Mononuclear cell (primary cell): ENCODE results near the gene C16orf74. TPM values are rescaled to one million over a fixed set of nuclear protein-coding genes. Genes with fewer than 3 reads are reported as not detected.
A peak's percentile ranks its signal among the peaks of the same experiment; 100 is the strongest.

Source experiments
- H3K27me3 ChIP-seq: 2 replicates; pipeline ENCODE4 v1.6.0; 2011; ENCODE audit warnings: low read length, control low read depth; ENCODE audit not compliant: insufficient read depth
- H3K4me1 ChIP-seq: 2 replicates; pipeline ENCODE4 v1.5.1; 2011; ENCODE audit warnings: mild to moderate bottlenecking, low read length, control low read depth; ENCODE audit not compliant: insufficient read depth
- H3K4me3 ChIP-seq: 2 replicates; pipeline ENCODE4 v1.5.1; 2011; ENCODE audit warnings: mild to moderate bottlenecking, low read length, moderate library complexity
- H3K9me3 ChIP-seq: 2 replicates; pipeline ENCODE4 v1.5.1; 2011; ENCODE audit warnings: low read depth, mild to moderate bottlenecking, control low read depth, low read length
- total RNA-seq: library from RNA; depleted of rRNA; stranded (reverse); fragments of >200 nt; gene quantifications from one replicate; pipeline ENCODE4 v1.2.3, GENCODE V29; 2012

The C16orf74 gene
- total RNA-seq, 1 donor, result 4.3 TPM

GRCh38 chr16:85761861-85762260 is 11.0 kb upstream of the C16orf74 start:
- no peaks in the 10 kb centered on the region for H3K27me3 ChIP-seq
- H3K4me3 ChIP-seq, result no peak overlapping the region
- H3K4me1 ChIP-seq, result peaks cover 61% of the 10 kb centered on the region
- H3K9me3 ChIP-seq, result no peaks in the 10 kb centered on the region

GRCh38 chr16:85759631-85760419 is 8.9 kb upstream of the C16orf74 start:
- Histone ChIP-seq H3K4me3 (peak overlapping the region; percentile 34), H3K9me3 (no peaks in the 10 kb centered on the region), H3K4me1 (peaks cover 78% of the 10 kb centered on the region), H3K27me3 (no peaks in the 10 kb centered on the region)

- Histone ChIP-seq H3K4me1 (peaks cover 85% of the 10 kb centered on the region), H3K4me3 (peak overlapping the region; percentile 34), H3K27me3 (no peaks in the 10 kb centered on the region), H3K9me3 (no peaks in the 10 kb centered on the region)
Observed at GRCh38 chr16:85759136-85759535, 8.2 kb upstream of the C16orf74 start.

- H3K9me3 ChIP-seq, result no peaks in the 10 kb centered on the region
- no peaks in the 10 kb centered on the region for H3K27me3 ChIP-seq
- peaks cover 81% of the 10 kb centered on the region for H3K4me1 ChIP-seq
- H3K4me3 ChIP-seq, result no peak overlapping the region
Observed at GRCh38 chr16:85757341-85757822, 6.5 kb upstream of the C16orf74 start.

GRCh38 chr16:85755929-85756768 is 5.3 kb upstream of the C16orf74 start:
- no peaks in the 10 kb centered on the region for H3K27me3 ChIP-seq
- no peaks in the 10 kb centered on the region for H3K9me3 ChIP-seq
- no peak overlapping the region for H3K4me3 ChIP-seq
- H3K4me1 ChIP-seq, result peaks cover 80% of the 10 kb centered on the region

- H3K4me1 ChIP-seq, result peaks cover 78% of the 10 kb centered on the region
- H3K27me3 ChIP-seq, result no peaks in the 10 kb centered on the region
- no peak overlapping the region for H3K4me3 ChIP-seq
Observed at GRCh38 chr16:85754413-85754812, 3.5 kb upstream of the C16orf74 start.

GRCh38 chr16:85753976-85754375 is 3.1 kb upstream of the C16orf74 start:
- Histone ChIP-seq H3K4me3 (no peak overlapping the region), H3K4me1 (peaks cover 76% of the 10 kb centered on the region), H3K9me3 (no peaks in the 10 kb centered on the region), H3K27me3 (no peaks in the 10 kb centered on the region)

More at GRCh38 chr16:85754413-85754812, 3.5 kb upstream of the C16orf74 start:
- no peaks in the 10 kb centered on the region for H3K9me3 ChIP-seq

- Histone ChIP-seq H3K4me1 (peaks cover 71% of the 10 kb centered on the region), H3K27me3 (no peaks in the 10 kb centered on the region), H3K4me3 (no peak overlapping the region), H3K9me3 (no peaks in the 10 kb centered on the region)
Observed at GRCh38 chr16:85753559-85753958, 2.7 kb upstream of the C16orf74 start.

- H3K27me3 ChIP-seq, result no peaks in the 10 kb centered on the region
- H3K4me3 ChIP-seq, result no peak overlapping the region
- no peaks in the 10 kb centered on the region for H3K9me3 ChIP-seq
- H3K4me1 ChIP-seq, result peaks cover 64% of the 10 kb centered on the region
Observed at GRCh38 chr16:85752511-85753420, 1.9 kb upstream of the C16orf74 start.

GRCh38 chr16:85751698-85752501 is 1.0 kb upstream of the C16orf74 start:
- H3K9me3 ChIP-seq, result no peaks in the 10 kb centered on the region
- peaks cover 61% of the 10 kb centered on the region for H3K4me1 ChIP-seq
- H3K4me3 ChIP-seq, result no peak overlapping the region
- no peaks in the 10 kb centered on the region for H3K27me3 ChIP-seq

- Histone ChIP-seq H3K27me3 (no peaks in the 10 kb centered on the region), H3K4me3 (peak overlapping the region; percentile 34), H3K4me1 (peaks cover 49% of the 10 kb centered on the region), H3K9me3 (no peaks in the 10 kb centered on the region)
Observed at GRCh38 chr16:85750146-85750826, 610 bp downstream of the C16orf74 start.

- Histone ChIP-seq H3K27me3 (no peaks in the 10 kb centered on the region), H3K9me3 (no peaks in the 10 kb centered on the region), H3K4me3 (peak overlapping the region; percentile 34), H3K4me1 (peaks cover 44% of the 10 kb centered on the region)
Observed at GRCh38 chr16:85749771-85750145, 1.1 kb downstream of the C16orf74 start.

- Histone ChIP-seq H3K4me3 (no peak overlapping the region), H3K27me3 (no peaks in the 10 kb centered on the region), H3K9me3 (no peaks in the 10 kb centered on the region), H3K4me1 (peaks cover 27% of the 10 kb centered on the region)
Observed at GRCh38 chr16:85746460-85747215, 4.3 kb downstream of the C16orf74 start.
